Right forelimb (tissue), 1 donor: Measurements from ENCODE around the gene CNOT11.
"Not testable (repeated sequence)": the region's sequence is repeated elsewhere in the genome, so short reads cannot be mapped to it uniquely, and the experiment has no call there.

ENCODE experiments used
- DNase-seq: peaks from one replicate; pipeline ENCODE4 v3.0.0-alpha.2; 2018

Gene CNOT11

GRCh38 chr2:101248756-101249155 lies 3.9 kb upstream of the CNOT11 start:
- DNase-seq: not testable (repeated sequence)

DNA sequence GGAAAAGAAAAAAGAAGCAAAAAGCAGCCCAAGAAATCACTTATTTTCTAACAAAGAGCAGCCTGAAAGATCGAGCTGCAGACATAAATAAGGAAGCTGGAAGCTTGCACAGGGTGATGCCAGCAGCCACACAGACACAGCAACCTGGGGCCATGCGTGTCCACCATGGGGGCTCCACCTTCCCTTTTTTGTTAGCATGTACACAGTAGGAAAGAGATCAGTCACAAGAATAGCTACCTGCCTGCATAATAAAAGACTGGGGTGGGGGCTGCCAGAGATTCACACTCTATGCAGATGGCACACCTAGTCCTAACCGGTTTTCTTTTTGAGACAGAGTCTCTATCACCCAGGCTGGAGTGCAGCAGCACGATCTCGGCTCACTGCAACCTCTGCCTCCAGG lies 2.9 kb upstream of the CNOT11 start:
- DNase-seq: no peak

GRCh38 chr2:101251246-101251781 lies 1.4 kb upstream of the CNOT11 start:
- DNase-seq: not testable (repeated sequence)

DNA sequence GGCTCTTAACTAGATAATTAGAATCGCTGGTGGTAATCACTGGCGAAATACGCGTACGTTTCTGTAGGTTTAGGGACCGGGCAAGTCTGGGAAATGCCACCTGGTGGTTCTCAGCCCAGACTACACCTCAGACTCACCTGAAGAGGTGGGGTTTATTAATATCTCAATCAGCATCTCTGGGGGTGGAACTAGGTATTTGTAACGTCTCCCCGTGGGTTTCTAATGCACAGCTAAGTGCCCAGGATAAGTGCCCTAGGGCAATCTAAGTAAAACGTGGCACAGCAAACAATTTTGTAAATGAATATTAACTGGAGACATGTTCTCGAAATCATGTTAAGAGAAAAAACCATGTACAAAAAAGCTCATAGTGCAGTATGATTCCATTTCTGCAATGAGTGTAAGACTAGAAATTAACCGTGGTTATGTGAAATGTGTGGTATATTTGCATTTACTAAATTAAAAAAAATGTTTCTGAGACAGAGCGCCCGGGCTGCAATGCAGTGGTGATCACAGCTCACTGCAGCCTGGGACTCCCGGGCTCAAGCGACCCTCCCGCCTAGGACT lies 760 bp upstream of the CNOT11 start:
- no peak for DNase-seq

- DNase-seq: no peak
Measured at GRCh38 chr2:101253013-101253702, 472 bp downstream of the CNOT11 start.

DNA sequence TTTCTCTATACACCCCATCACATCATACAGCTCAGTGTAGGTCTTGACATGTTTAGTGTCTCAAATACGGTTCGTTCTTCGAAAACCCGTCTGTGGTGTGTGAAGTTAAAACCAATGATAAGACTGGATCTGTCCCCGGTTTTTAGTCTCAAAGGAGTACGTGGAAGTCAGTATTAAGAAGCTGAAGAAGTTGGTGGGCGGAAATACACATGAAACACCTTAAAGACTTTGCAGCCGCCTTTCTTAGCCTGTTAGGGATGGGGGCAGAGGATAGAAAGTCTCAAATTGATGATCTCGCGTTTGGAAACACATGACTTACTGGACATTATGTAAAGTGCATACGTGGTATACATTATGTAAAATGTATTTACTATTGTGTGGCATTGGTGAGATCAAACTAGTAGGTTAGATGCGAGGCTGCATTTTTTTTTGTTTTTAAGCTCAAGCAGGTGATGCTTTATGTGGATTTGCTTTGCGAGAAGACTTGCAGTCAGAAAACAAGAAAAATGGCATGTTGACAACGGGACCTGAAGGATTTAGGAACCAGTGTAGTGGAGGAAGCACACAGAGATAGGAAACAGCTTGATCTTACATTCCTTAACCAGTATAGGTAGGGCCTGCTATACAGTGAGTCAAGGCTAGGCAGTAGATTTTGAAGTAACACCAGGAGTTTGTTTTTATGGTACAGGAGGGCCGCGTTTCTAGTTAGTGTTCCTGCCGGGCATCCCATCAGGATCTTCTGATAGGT lies 1.2 kb downstream of the CNOT11 start:
- DNase-seq: no peak

GRCh38 chr2:101255501-101255900 lies 2.8 kb downstream of the CNOT11 start:
- no peak for DNase-seq

DNA sequence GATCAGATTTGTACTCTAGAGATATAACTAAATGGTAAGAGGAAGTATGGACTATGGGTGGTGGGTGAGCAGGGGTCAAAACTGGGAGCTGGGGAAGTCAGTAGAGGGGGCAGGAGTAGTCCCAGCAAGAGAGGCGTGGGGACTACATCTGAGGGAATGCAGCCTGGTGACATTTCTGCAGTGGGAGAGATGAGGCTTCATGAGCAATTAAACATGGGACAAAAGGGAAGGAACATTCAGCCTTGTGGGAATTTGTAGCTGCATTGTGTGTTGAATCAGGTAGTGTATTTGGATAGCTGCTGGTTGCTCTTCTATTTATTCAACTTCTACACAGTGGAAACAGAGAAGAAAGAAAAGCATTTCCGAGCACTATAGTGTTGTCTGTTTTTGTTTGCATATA lies 3.6 kb downstream of the CNOT11 start:
- no peak for DNase-seq

GRCh38 chr2:101258804-101259203 lies 6.1 kb downstream of the CNOT11 start:
- DNase-seq: no peak

DNA sequence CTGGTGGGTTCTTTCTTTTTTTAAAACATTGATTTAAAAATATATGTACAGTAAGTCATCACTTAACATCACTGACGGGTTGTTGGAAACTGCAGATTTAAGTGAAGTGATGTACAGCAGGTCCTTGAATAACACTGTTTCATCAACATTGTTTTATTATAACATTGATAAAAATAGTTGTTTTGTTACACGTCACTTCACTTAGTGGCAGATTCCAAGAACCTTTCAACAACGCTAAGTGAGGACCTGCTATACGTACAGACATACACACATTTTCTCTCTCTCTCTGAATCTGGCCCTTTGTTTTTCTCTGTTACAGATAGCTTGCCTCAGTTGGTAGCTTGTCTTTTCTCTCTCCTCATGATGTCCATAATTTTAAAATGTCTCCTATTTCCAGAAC lies 9.5 kb downstream of the CNOT11 start:
- no peak for DNase-seq

- no peak for DNase-seq
Measured at GRCh38 chr2:101263377-101263800, 10.7 kb downstream of the CNOT11 start.

GRCh38 chr2:101264360-101264939 lies 11.8 kb downstream of the CNOT11 start:
- no peak for DNase-seq

DNA sequence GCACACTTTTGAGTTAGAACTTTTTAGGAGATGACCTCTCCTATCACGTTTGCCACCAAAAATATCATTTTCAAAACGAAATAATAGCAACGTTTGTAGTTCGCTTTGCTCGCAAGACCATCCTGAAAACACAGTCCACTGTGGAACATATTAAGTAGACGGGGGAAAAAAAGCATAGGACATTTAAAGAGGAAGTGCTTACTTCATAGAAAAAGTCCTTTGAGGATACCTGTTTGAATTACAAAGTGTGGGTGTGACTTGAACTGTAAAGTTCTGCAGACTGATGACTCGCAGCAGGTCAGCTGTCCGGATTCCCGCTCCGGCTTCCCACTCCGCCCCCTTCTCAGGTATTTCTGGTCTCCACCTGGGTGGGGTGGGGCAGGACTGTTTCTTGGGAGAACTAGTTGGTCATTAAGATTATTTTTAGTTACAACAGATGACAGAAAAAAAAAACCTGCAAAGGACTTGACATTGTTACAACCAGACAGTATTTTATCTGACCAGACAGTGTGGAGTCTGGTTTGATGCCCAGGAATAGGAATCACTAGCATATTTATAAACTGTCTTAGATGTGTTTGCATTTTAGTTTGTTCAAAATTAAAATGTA lies 13.3 kb downstream of the CNOT11 start:
- DNase-seq: no peak

- DNase-seq: no peak
Measured at GRCh38 chr2:101267671-101268656, 15.3 kb downstream of the CNOT11 start.

- DNase-seq: no peak
Measured at GRCh38 chr2:101270700-101271259, 18.1 kb downstream of the CNOT11 start.

DNA sequence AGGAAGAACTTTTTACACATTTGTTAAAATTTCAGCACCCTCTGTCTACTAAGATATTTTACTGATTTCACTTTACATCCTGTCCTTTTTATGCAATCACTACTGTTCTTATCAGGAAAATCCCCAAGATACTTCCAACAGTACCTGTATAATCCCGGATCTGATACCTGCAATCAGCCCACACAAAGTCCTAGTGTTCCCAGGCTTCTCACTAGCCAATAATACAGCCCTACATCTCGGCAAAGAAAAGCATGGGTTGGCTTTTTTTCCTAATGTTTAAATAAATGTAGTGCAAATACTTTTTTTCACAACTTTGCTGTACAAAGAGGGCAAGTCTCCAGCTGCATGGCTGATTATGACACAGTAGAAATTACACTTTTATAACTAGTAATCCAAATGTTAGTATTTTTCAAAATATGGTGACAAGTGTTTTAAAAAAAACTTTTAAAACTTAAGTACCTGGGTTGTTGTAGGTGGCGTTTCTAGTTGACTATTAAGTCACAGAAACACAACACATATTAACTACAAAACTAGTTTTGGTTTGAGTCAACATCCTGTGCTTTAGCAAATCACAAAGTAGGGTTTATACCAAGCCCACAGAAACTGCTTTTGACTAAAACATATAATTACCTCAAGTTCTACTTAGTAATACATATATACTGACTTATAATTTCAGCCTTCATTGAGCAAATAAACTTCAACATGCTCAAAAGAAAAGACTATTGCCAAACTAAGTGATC lies 19.5 kb downstream of the CNOT11 start:
- no peak for DNase-seq

DNA sequence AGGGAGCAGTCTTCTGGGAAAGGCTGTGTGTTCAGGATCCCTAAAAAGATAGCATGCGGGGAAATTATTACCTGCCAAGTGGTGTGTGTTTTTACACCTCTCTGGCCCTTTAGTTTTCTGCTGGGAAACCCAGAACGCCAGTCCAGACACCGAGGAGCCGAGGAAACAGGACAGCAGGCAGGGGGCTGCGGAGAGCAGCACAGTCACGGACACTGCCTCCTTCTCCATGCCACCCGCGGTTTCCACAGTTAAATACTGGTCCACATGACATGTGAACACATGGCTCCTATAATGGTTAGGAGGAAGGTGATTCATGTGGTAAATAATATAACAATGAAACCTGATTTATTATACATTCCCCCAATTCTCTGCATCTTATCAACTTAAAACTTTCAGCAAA lies 20.4 kb downstream of the CNOT11 start:
- DNase-seq: no peak

DNA sequence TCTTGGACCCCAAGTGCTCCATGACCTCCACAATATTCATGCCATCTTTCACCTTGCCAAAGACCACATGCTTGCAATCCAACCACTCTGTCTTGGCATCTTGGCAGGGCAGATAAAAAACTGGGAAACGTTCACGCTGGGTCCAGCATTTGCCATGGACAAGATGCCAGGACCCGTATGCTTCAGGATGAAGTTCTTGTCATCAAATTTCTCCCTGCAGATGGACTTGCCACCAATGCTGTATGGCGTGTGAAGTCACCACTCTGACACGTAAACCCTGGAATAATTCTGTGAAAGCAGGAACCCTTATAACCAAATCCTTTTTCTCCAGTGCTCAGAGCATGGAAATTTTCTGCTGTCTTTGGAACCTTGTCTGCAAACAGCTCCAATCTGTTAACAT lies 21.5 kb downstream of the CNOT11 start:
- DNase-seq: no peak

DNA sequence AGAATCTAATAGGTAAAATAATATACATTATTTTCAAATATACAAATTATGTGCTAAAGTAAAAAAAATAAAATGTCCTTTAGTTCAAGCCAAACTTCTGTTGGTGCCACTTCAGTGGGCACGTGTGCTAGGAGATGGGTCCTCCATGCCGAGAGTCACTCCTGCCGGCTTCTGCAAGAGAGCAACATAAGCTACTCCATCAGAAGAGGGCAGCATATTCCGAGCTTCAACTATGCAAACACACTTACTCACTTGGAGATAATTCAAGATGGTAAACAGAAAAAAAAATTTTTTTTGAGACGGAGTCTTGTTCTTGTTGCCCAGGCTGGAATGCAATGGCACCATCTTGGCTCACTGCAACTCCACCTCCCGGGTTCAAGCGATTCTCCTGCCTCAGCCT lies 24.4 kb downstream of the CNOT11 start:
- no peak for DNase-seq

- DNase-seq: no peak
Measured at GRCh38 chr2:101278925-101279324, 26.2 kb downstream of the CNOT11 start.

- DNase-seq: no peak
Measured at GRCh38 chr2:101281482-101281881, 28.8 kb downstream of the CNOT11 start.
